Stimulated activated CD4-positive, alpha-beta T cell treated with anti-CD3 and anti-CD28 coated beads, Interleukin-1b, Interleukin-23, amount 100 ng/mL, for 1 hour (primary cell): ENCODE measurements around the gene FAM222A.
"Not testable (repeated sequence)": the region's sequence is repeated elsewhere in the genome, so short reads cannot be mapped to it uniquely, and the experiment has no call there.

Experiments used
- DNase-seq, 2 donors: peaks; one replicate each; pipeline ENCODE4 v3.0.0-alpha.2; 2020; ENCODE audit warnings: low read depth in 2 of 2

The FAM222A gene

GRCh38 chr12:109693653-109694600 is 19.7 kb upstream of the FAM222A start:
- no peak for DNase-seq

GRCh38 chr12:109694629-109695028 is 19.0 kb upstream of the FAM222A start:
- not testable (repeated sequence) for DNase-seq

- no peak for DNase-seq
These were observed 18.2 kb upstream of the FAM222A start for GRCh38 chr12:109695416-109695815.

GRCh38 chr12:109695961-109696461 is 17.6 kb upstream of the FAM222A start:
- DNase-seq, result no peak

GRCh38 chr12:109696485-109697269 is 16.9 kb upstream of the FAM222A start:
- no peak for DNase-seq

- DNase-seq, result no peak
These were observed 16.4 kb upstream of the FAM222A start for GRCh38 chr12:109697270-109697553.

GRCh38 chr12:109697877-109698468 is 15.7 kb upstream of the FAM222A start:
- no peak for DNase-seq

- no peak for DNase-seq
These were observed 14.8 kb upstream of the FAM222A start for GRCh38 chr12:109698820-109699219.

- no peak for DNase-seq
These were observed 12.6 kb upstream of the FAM222A start for GRCh38 chr12:109701064-109701463.

- DNase-seq, result no peak
These were observed 11.3 kb upstream of the FAM222A start for GRCh38 chr12:109702111-109702841.

- DNase-seq, result no peak
These were observed 9.9 kb upstream of the FAM222A start for GRCh38 chr12:109703684-109704083.

- no peak for DNase-seq
These were observed 9.1 kb upstream of the FAM222A start for GRCh38 chr12:109704371-109705098.

- no peak for DNase-seq
These were observed 8.3 kb upstream of the FAM222A start for GRCh38 chr12:109705291-109705690.

GRCh38 chr12:109706398-109706746 is 7.3 kb upstream of the FAM222A start:
- no peak for DNase-seq

- DNase-seq, result no peak
These were observed 6.7 kb upstream of the FAM222A start for GRCh38 chr12:109706747-109707469.

GRCh38 chr12:109707470-109707821 is 6.2 kb upstream of the FAM222A start:
- DNase-seq, result no peak

GRCh38 chr12:109708939-109709338 is 4.7 kb upstream of the FAM222A start:
- DNase-seq, result no peak

- no peak for DNase-seq
These were observed 4.1 kb upstream of the FAM222A start for GRCh38 chr12:109709401-109709991.

GRCh38 chr12:109710205-109710746 is 3.3 kb upstream of the FAM222A start:
- no peak for DNase-seq
